Activated naive CD8-positive, alpha-beta T cell treated with anti-CD3 and anti-CD28 coated beads, Interleukin-2, amount 50 U/mL, for 16 hours (primary cell): Measurements from ENCODE around the gene SLC17A6.

ENCODE experiments used
- DNase-seq: peaks from one replicate; pipeline ENCODE4 v3.0.0-alpha.2; 2020; ENCODE audit warnings: low read depth, low spot score

Gene SLC17A6

GRCh38 chr11:22389526-22390282 lies 51.5 kb downstream of the SLC17A6 start:
- DNase-seq: no peak

GRCh38 chr11:22390283-22390655 lies 52.1 kb downstream of the SLC17A6 start:
- no peak for DNase-seq

- DNase-seq: no peak
Measured at GRCh38 chr11:22392561-22392960, 54.4 kb downstream of the SLC17A6 start.

DNA sequence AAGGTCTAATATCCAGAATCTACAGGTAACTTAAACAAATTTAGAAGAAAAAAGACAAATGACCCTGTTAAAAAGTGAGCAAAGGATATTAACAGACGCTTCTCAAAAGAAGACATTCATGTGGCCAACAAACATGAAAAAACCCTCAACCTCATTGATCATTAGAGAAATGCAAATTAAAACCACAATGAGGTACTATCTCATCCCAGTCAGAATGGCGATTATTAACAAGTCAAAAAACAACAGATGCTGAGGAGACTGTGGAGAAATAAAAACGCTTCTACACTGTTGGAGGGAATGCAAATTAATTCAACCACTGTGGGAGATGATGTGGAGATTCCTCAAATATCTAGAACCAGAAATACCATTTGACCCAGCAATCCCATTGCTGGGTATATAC lies 67.2 kb downstream of the SLC17A6 start:
- no peak for DNase-seq

- DNase-seq: no peak
Measured at GRCh38 chr11:22407267-22407666, 69.1 kb downstream of the SLC17A6 start.

- no peak for DNase-seq
Measured at GRCh38 chr11:22407921-22408320, 69.7 kb downstream of the SLC17A6 start.

DNA sequence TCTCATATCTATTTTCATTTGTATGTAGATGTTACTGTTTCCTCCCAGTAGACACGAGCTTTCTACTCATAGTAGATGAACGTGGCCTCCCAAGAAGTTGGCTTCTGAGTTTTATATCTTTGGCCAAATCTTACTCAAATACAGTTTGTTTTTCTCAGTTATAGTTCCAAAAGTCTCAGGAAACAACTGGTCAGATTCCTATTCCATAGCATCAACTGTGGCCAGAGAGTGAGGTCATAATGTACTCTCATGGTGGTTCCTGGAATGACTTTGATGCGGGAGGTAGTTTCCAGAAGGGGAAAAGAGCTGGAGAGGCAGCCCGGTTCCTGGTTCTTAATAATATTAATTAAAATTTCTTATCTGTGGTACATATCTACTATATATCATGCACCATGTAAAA lies 77.3 kb downstream of the SLC17A6 start:
- no peak for DNase-seq

DNA sequence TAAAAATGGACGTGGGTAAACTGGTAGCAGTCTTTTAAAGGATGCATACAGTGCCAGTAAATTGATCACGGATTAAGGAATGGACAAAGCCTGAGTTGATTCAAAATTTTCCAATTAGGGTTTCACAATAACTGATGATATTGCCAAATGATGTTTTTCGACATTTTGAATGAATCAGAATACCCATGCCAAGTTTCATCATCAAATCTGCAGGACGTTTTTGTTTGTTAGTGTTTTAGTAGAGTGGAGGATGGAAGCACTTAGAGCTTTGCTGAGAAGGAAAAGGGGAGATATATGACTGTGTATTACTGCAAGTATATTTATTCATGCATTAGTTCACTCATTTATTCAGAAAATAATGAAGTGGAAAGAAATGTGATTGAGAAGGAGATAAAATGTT lies 78.3 kb downstream of the SLC17A6 start:
- no peak for DNase-seq

DNA sequence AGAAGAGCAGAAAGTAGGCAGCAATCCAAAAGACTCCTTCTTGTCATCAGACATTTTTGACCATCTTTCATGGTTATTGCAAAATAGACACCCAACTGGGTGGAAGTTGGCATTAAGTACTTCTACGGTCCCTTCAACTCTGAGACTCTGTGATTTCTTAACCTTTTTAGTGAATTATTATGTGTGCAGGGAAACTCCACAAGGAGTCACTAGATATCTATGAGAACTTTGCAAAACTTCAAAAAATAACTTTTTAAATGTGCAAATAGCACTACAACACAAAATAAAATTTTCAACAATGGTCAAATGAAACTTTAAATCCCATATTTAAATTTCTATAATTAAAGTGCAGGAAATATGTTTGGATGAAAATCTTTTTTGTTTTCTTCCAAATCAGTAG lies 88.7 kb downstream of the SLC17A6 start:
- DNase-seq: no peak
